Upper lobe of left lung (tissue), 4 donors: Measurements from ENCODE around the gene LATS2.

ENCODE experiments used
- POLR2A ChIP-seq, 4 donors: fragments of 450-650 bp; IDR thresholded peaks; one replicate each; pipeline ENCODE4 v1.5.1; 2016 to 2017; ENCODE audit warnings: antibody characterized with exemption in 4 of 4, mild to moderate bottlenecking in 2 of 4
- TF ChIP-seq, protein P1 (sequence below), 6 experiments: fragments of 450-650 bp in 4 of 6; fragments of 200-600 bp in 2 of 6; sonication (generic) in 2 of 6; IDR thresholded peaks; one replicate each; pipeline ENCODE4 v1.5.1; 2016 to 2019; ENCODE audit warnings: antibody characterized with exemption in 6 of 6

GRCh38 chr13:21039097-21039800, 22.1 kb downstream of the LATS2 start:
- TF ChIP-seq, protein P1, sequence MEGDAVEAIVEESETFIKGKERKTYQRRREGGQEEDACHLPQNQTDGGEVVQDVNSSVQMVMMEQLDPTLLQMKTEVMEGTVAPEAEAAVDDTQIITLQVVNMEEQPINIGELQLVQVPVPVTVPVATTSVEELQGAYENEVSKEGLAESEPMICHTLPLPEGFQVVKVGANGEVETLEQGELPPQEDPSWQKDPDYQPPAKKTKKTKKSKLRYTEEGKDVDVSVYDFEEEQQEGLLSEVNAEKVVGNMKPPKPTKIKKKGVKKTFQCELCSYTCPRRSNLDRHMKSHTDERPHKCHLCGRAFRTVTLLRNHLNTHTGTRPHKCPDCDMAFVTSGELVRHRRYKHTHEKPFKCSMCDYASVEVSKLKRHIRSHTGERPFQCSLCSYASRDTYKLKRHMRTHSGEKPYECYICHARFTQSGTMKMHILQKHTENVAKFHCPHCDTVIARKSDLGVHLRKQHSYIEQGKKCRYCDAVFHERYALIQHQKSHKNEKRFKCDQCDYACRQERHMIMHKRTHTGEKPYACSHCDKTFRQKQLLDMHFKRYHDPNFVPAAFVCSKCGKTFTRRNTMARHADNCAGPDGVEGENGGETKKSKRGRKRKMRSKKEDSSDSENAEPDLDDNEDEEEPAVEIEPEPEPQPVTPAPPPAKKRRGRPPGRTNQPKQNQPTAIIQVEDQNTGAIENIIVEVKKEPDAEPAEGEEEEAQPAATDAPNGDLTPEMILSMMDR (IDR thresholded peaks at IDR 0.05): no peak
- TF ChIP-seq POLR2A (IDR thresholded peaks at IDR 0.05): no peak
